Measurements from ENCODE around the gene ADAMTS1. TPM values are rescaled to one million over a fixed set of nuclear protein-coding genes. Genes with fewer than 3 reads are reported as not detected.

The ADAMTS1 gene
- total RNA-seq, 4 donors from 2014 or later = 21.2 to 29.2 (median 22.5) TPM

- Histone ChIP-seq H3K4me1 (no peaks in the 10 kb centered on the region), H3K27ac (no peak overlapping the region), H3K4me3 (no peak overlapping the region), H3K27me3 (no peaks in the 10 kb centered on the region), H3K36me3 (no peaks in the 10 kb centered on the region), H3K9me3 (no peaks in the 10 kb centered on the region)
- DNase-seq (ENCODE audit: low spot score in 2 of 2) = no peak
- TF ChIP-seq POLR2A (IDR thresholded peaks at IDR 0.05) (no peak), EP300 (IDR thresholded peaks at IDR 0.05) (no peak), POLR2AphosphoS5 (IDR thresholded peaks at IDR 0.05) (no peak), CTCF (IDR thresholded peaks at IDR 0.05) (no peak)
- whole genome bisulfite sequencing = 73% methylated on average over 4 of the region's 4 CpGs
Measured at GRCh38 chr21:26820509-26820908, 24.7 kb downstream of the ADAMTS1 start.

- no peak for DNase-seq (ENCODE audit: low spot score in 2 of 2)
- 49% methylated on average over 3 of the region's 3 CpGs for WGBS
Measured at GRCh38 chr21:26819740-26820324, 25.4 kb downstream of the ADAMTS1 start.

GRCh38 chr21:26818906-26819305 is 26.3 kb downstream of the ADAMTS1 start:
- Histone ChIP-seq H3K36me3 (no peaks in the 10 kb centered on the region), H3K4me3 (no peak overlapping the region), H3K27me3 (no peaks in the 10 kb centered on the region), H3K4me1 (no peaks in the 10 kb centered on the region), H3K27ac (no peak overlapping the region), H3K9me3 (no peaks in the 10 kb centered on the region)
- no peak for DNase-seq (ENCODE audit: low spot score in 2 of 2)
- TF ChIP-seq EP300 (IDR thresholded peaks at IDR 0.05) = no peak
- TF ChIP-seq CTCF (IDR thresholded peaks at IDR 0.05) = no peak
- no peak for TF ChIP-seq POLR2AphosphoS5 (IDR thresholded peaks at IDR 0.05)
- TF ChIP-seq POLR2A (IDR thresholded peaks at IDR 0.05) = no peak
- WGBS = 89% methylated on average over 2 of the region's 2 CpGs

More at GRCh38 chr21:26819740-26820324, 25.4 kb downstream of the ADAMTS1 start:
- H3K27me3 ChIP-seq = no peaks in the 10 kb centered on the region
- no peak overlapping the region for H3K4me3 ChIP-seq
- H3K27ac ChIP-seq = no peak overlapping the region
- no peaks in the 10 kb centered on the region for H3K36me3 ChIP-seq
- H3K4me1 ChIP-seq = no peaks in the 10 kb centered on the region
- no peaks in the 10 kb centered on the region for H3K9me3 ChIP-seq
- no peak for TF ChIP-seq EP300 (IDR thresholded peaks at IDR 0.05)
- no peak for TF ChIP-seq POLR2A (IDR thresholded peaks at IDR 0.05)
- TF ChIP-seq CTCF (IDR thresholded peaks at IDR 0.05) = no peak
- TF ChIP-seq POLR2AphosphoS5 (IDR thresholded peaks at IDR 0.05) = no peak

GRCh38 chr21:26815197-26815596 is 30.0 kb downstream of the ADAMTS1 start:
- H3K27ac ChIP-seq = no peak overlapping the region
- H3K9me3 ChIP-seq = no peaks in the 10 kb centered on the region
- DNase-seq (ENCODE audit: low spot score in 2 of 2) = no peak
- no peaks in the 10 kb centered on the region for H3K36me3 ChIP-seq
- H3K4me3 ChIP-seq = no peak overlapping the region
- no peaks in the 10 kb centered on the region for H3K4me1 ChIP-seq
- no peaks in the 10 kb centered on the region for H3K27me3 ChIP-seq
- TF ChIP-seq POLR2A (IDR thresholded peaks at IDR 0.05) (no peak), CTCF (IDR thresholded peaks at IDR 0.05) (no peak), POLR2AphosphoS5 (IDR thresholded peaks at IDR 0.05) (no peak)

- no peak for DNase-seq (ENCODE audit: low spot score in 2 of 2)
- Histone ChIP-seq H3K27me3 (no peaks in the 10 kb centered on the region), H3K4me1 (no peaks in the 10 kb centered on the region), H3K9me3 (no peaks in the 10 kb centered on the region), H3K36me3 (no peaks in the 10 kb centered on the region), H3K4me3 (no peak overlapping the region), H3K27ac (no peak overlapping the region)
- TF ChIP-seq EP300 (IDR thresholded peaks at IDR 0.05) (no peak), POLR2A (IDR thresholded peaks at IDR 0.05) (no peak), CTCF (IDR thresholded peaks at IDR 0.05) (no peak), POLR2AphosphoS5 (IDR thresholded peaks at IDR 0.05) (no peak)
- 90% methylated on average over 1 of the region's 1 CpG for WGBS
Measured at GRCh38 chr21:26814386-26814785, 30.8 kb downstream of the ADAMTS1 start.

Data from suprapubic skin (tissue), 4 donors.